GM04504 (cell line): ENCODE data around the gene SPIRE2.
"Not testable (repeated sequence)": the region's sequence is repeated elsewhere in the genome, so short reads cannot be mapped to it uniquely, and the experiment has no call there.

Source experiments
- DNase-seq: peaks from one replicate; pipeline ENCODE4 v3.0.0-alpha.2; 2012; ENCODE audit warnings: low read depth

SPIRE2 gene

GRCh38 chr16:89811321-89811720, 17.0 kb upstream of the SPIRE2 start:
- no peak for DNase-seq

- DNase-seq = no peak
Measured at GRCh38 chr16:89815639-89816348, 12.5 kb upstream of the SPIRE2 start.

- DNase-seq = not testable (repeated sequence)
Measured at GRCh38 chr16:89818851-89819403, 9.3 kb upstream of the SPIRE2 start.

GRCh38 chr16:89819448-89819847, 8.8 kb upstream of the SPIRE2 start:
- DNase-seq = not testable (repeated sequence)

- no peak for DNase-seq
Measured at GRCh38 chr16:89821438-89822187, 6.7 kb upstream of the SPIRE2 start.

- no peak for DNase-seq
Measured at GRCh38 chr16:89822188-89823086, 5.8 kb upstream of the SPIRE2 start.

- DNase-seq = no peak
Measured at GRCh38 chr16:89823087-89823823, 5.0 kb upstream of the SPIRE2 start.

GRCh38 chr16:89823824-89824148, 4.5 kb upstream of the SPIRE2 start:
- DNase-seq = not testable (repeated sequence)

- no peak for DNase-seq
Measured at GRCh38 chr16:89826531-89827382, 1.5 kb upstream of the SPIRE2 start.

- peak; percentile 60 for DNase-seq
Measured at GRCh38 chr16:89827383-89828198, 684 bp upstream of the SPIRE2 start.

- DNase-seq = no peak
Measured at GRCh38 chr16:89828870-89829629, 775 bp downstream of the SPIRE2 start.

- DNase-seq = no peak
Measured at GRCh38 chr16:89829630-89830437, 1.6 kb downstream of the SPIRE2 start.

GRCh38 chr16:89831810-89832328, 3.6 kb downstream of the SPIRE2 start:
- no peak for DNase-seq

- not testable (repeated sequence) for DNase-seq
Measured at GRCh38 chr16:89833664-89834363, 5.5 kb downstream of the SPIRE2 start.

- DNase-seq = not testable (repeated sequence)
Measured at GRCh38 chr16:89834813-89835363, 6.6 kb downstream of the SPIRE2 start.

GRCh38 chr16:89836484-89836883, 8.2 kb downstream of the SPIRE2 start:
- DNase-seq = not testable (repeated sequence)

GRCh38 chr16:89837014-89837546, 8.8 kb downstream of the SPIRE2 start:
- no peak for DNase-seq
